ENCODE measurements around the gene MYO3B. TPM values are rescaled to one million over a fixed set of nuclear protein-coding genes. Genes with fewer than 3 reads are reported as not detected.

The MYO3B gene
- total and polyA plus RNA-seq, 4 experiments from 2014 or later = not detected

DNA sequence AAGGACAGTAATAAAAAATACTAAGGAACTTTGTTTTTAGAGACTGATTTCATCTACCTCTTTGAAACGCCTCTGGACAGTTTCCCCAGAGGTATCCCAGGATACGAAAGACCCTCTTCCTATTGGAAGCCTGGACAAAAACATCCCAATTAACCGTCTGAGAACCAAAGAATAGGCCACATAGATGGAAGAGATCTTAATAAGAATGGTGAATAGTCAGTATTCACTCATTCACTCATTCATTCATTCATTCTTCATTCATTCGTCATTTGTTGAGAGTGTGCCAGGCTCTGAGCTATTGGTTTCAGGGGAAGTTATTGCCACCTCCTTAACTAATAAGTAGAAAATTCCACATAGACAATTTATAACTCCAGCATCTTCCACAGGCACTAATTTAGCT lies 464.0 kb downstream of the MYO3B start:
- no peak overlapping the region for H3K27ac ChIP-seq (ENCODE audit: low read depth, low read length)
- Mint-ChIP-seq H3K27ac (no peak overlapping the region), H3K27me3 (peaks cover 2 to 3% of the 10 kb centered on the region in 2 donors), H3K9me3 (peaks cover 0 to 1% (median 0%) of the 10 kb centered on the region in 8 donors), H3K36me3 (no peaks in the 10 kb centered on the region), H3K4me1 (no peaks in the 10 kb centered on the region), H3K4me3 (no peak overlapping the region)
- POLR2A ChIA-PET (ENCODE audit: partially characterized antibody) = no interaction called here
- CTCF ChIA-PET (ENCODE audit: partially characterized antibody) = interaction anchor here (0.6 kb wide), 1 partner anchor 135 kb away, joined by 3 read pairs; no protein-coding TSS in a partner anchor
- no peaks in the 10 kb centered on the region for H3K27me3 ChIP-seq (ENCODE audit: insufficient read depth, low read length)
- H3K36me3 ChIP-seq (ENCODE audit: insufficient read depth, low read length) = no peaks in the 10 kb centered on the region
- no peak overlapping the region for H3K4me3 ChIP-seq (ENCODE audit: low read length in 2 of 2)
- H3K9me3 ChIP-seq (ENCODE audit: control insufficient read depth in 1 of 2, low read length in 2 of 2) = no peaks in the 10 kb centered on the region
- no peak for DNase-seq
- intact Hi-C loops (cut with micrococcal nuclease) = no loop called here
- H3K4me1 ChIP-seq (ENCODE audit: insufficient read depth, low read length) = no peaks in the 10 kb centered on the region

DNA sequence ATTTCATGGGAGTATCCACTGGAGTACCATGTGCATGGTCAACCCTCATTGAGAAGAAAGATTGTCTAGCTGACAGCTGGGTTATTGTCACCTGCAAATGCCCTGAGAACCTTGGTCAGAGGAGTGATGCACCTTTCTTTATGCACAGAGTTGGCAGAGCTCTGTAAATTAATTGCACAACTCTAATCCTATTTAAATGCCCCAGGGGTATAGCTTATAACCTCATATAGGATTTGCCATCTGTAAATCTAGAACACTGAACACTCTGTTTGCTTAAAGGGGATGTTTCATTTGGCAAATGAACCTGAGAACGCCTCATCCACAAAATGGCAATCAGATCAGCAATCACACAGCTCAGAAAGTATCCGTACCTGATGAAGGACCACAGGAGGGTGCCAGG lies 465.4 kb downstream of the MYO3B start:
- H3K4me1 ChIP-seq (ENCODE audit: insufficient read depth, low read length) = no peaks in the 10 kb centered on the region
- no peaks in the 10 kb centered on the region for H3K4me1 Mint-ChIP-seq
- no peak overlapping the region for H3K4me3 ChIP-seq (ENCODE audit: low read length in 2 of 2)
- H3K27me3 Mint-ChIP-seq = peaks cover 2 to 3% of the 10 kb centered on the region in 2 donors
- H3K36me3 Mint-ChIP-seq = no peaks in the 10 kb centered on the region
- H3K27me3 ChIP-seq (ENCODE audit: insufficient read depth, low read length) = no peaks in the 10 kb centered on the region
- H3K9me3 ChIP-seq (ENCODE audit: control insufficient read depth in 1 of 2, low read length in 2 of 2) = no peaks in the 10 kb centered on the region
- ChIA-PET CTCF (ENCODE audit: partially characterized antibody) (no interaction called here), POLR2A (ENCODE audit: partially characterized antibody) (no interaction called here)
- no peak for DNase-seq
- no peak overlapping the region for H3K27ac ChIP-seq (ENCODE audit: low read depth, low read length)
- no peak overlapping the region for H3K27ac Mint-ChIP-seq
- no peaks in the 10 kb centered on the region for H3K36me3 ChIP-seq (ENCODE audit: insufficient read depth, low read length)
- H3K9me3 Mint-ChIP-seq = peaks cover 0 to 1% (median 0%) of the 10 kb centered on the region in 8 donors
- H3K4me3 Mint-ChIP-seq = no peak overlapping the region
- intact Hi-C loops (cut with micrococcal nuclease) = no loop called here

DNA sequence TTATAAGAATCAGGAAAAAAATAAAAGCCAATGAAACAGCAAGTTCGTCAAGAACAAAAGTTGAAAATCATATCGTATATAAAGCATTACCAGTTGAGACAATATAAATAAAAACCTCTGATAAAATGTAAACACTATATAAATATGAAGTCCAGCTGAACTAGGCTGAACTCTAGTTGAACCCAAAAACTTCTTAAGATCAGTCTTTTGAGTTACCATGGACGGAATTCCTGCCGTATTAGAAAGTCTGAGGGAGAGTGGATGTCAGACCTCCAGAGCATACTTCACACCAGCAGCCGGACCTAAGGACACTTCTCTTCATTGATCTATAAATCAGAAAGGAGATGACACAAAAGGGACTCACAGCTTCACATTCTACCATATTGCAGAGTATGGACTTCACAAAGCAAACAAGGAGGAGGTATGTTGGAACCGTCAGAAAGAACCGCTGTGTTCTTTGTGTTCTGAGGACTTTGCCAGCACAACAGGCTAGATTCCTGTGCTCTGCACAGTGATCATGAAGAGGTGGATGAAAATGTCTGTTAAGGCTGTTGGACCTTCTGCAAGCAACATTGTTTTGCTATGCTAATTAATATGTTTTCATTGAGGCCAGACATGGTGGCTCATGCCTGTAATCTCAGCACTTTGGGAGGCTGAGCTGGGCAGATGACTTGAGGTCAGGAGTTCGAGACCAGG lies 469.9 kb downstream of the MYO3B start:
- no peak for DNase-seq
- Mint-ChIP-seq H3K4me1 (peaks cover 16 to 23% (median 21%) of the 10 kb centered on the region in 4 donors), H3K27me3 (peaks cover 0 to 3% of the 10 kb centered on the region in 2 donors), H3K9me3 (no peaks in the 10 kb centered on the region), H3K36me3 (no peaks in the 10 kb centered on the region), H3K27ac (no peak overlapping the region), H3K4me3 (no peak overlapping the region)
- ChIA-PET CTCF (ENCODE audit: partially characterized antibody) (no interaction called here), POLR2A (ENCODE audit: partially characterized antibody) (no interaction called here)
- Histone ChIP-seq H3K36me3 (ENCODE audit: insufficient read depth, low read length) (no peaks in the 10 kb centered on the region), H3K27me3 (ENCODE audit: insufficient read depth, low read length) (no peaks in the 10 kb centered on the region), H3K9me3 (ENCODE audit: control insufficient read depth in 1 of 2, low read length in 2 of 2) (no peaks in the 10 kb centered on the region), H3K4me1 (ENCODE audit: insufficient read depth, low read length) (peaks cover 22% of the 10 kb centered on the region), H3K4me3 (ENCODE audit: low read length in 2 of 2) (no peak overlapping the region), H3K27ac (ENCODE audit: low read depth, low read length) (no peak overlapping the region)
- intact Hi-C loops (cut with micrococcal nuclease) = no loop called here

DNA sequence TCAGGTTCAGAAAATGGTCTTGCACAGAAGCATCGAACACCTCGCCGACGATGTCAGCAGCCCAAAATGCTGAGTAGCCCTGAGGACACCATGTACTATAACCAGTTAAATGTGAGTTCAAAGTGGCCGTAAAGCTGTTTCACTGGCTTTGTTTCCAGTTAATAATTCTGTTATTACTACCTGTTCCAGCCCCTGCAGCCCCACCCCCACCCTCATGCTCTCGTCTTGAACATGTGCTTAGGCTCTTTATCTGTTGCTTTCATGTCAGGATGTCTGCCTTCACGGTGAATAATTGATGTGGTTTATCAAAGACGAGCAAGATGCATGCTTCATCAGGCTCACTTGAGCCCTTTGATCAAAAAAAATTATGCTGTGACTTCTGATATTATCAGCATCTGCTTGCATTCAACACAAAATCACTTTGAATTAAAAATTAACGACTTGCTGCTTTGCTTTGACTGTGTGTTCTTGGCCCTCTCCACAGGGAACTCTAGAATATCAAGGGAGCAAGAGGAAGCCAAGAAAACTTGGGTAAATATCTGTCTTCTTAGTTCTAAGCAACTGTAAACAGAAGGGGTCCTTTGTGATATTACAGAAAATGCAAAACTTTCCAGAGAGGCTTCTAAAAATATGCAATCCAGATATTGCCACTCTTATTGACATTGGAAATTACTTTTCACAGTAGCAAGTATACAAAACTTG lies 473.8 kb downstream of the MYO3B start:
- no peak overlapping the region for H3K27ac ChIP-seq (ENCODE audit: low read depth, low read length)
- POLR2A ChIA-PET (ENCODE audit: partially characterized antibody) = no interaction called here
- intact Hi-C loops (cut with micrococcal nuclease) = loop anchor here (5.0 kb wide), 3 partner anchors 61 to 166 kb away; partner anchors contain the start of genes ERICH2 and GAD1
- DNase-seq = peak; percentile 75 to 85 (median 77)
- peaks cover 23% of the 10 kb centered on the region for H3K4me1 ChIP-seq (ENCODE audit: insufficient read depth, low read length)
- H3K4me3 ChIP-seq (ENCODE audit: low read length in 2 of 2) = no peak overlapping the region
- peak overlapping the region in 4 of 7 donors; percentile 3 to 54 (median 26) for H3K27ac Mint-ChIP-seq
- peaks cover 0 to 2% of the 10 kb centered on the region in 2 donors for H3K27me3 Mint-ChIP-seq
- peak overlapping the region in 7 of 8 donors; percentile 5 to 63 (median 21) for H3K4me3 Mint-ChIP-seq
- peaks cover 16 to 31% (median 26%) of the 10 kb centered on the region in 4 donors for H3K4me1 Mint-ChIP-seq
- H3K36me3 ChIP-seq (ENCODE audit: insufficient read depth, low read length) = no peaks in the 10 kb centered on the region
- no peaks in the 10 kb centered on the region for H3K36me3 Mint-ChIP-seq
- H3K9me3 Mint-ChIP-seq = no peaks in the 10 kb centered on the region
- H3K9me3 ChIP-seq (ENCODE audit: control insufficient read depth in 1 of 2, low read length in 2 of 2) = no peaks in the 10 kb centered on the region
- CTCF ChIA-PET (ENCODE audit: partially characterized antibody) = no interaction called here
- H3K27me3 ChIP-seq (ENCODE audit: insufficient read depth, low read length) = no peaks in the 10 kb centered on the region

GRCh38 chr2:170652637-170653417 lies 474.9 kb downstream of the MYO3B start:
- Histone ChIP-seq H3K4me1 (ENCODE audit: insufficient read depth, low read length) (peaks cover 23% of the 10 kb centered on the region), H3K4me3 (ENCODE audit: low read length in 2 of 2) (no peak overlapping the region), H3K27me3 (ENCODE audit: insufficient read depth, low read length) (no peaks in the 10 kb centered on the region), H3K9me3 (ENCODE audit: control insufficient read depth in 1 of 2, low read length in 2 of 2) (no peaks in the 10 kb centered on the region), H3K27ac (ENCODE audit: low read depth, low read length) (no peak overlapping the region), H3K36me3 (ENCODE audit: insufficient read depth, low read length) (no peaks in the 10 kb centered on the region)
- H3K27me3 Mint-ChIP-seq = peaks cover 0 to 1% of the 10 kb centered on the region in 2 donors
- H3K36me3 Mint-ChIP-seq = no peaks in the 10 kb centered on the region
- peak overlapping the region in 1 of 7 donors; percentile 21 for H3K27ac Mint-ChIP-seq
- peaks cover 16 to 31% (median 26%) of the 10 kb centered on the region in 4 donors for H3K4me1 Mint-ChIP-seq
- ChIA-PET POLR2A (ENCODE audit: partially characterized antibody) (no interaction called here), CTCF (ENCODE audit: partially characterized antibody) (no interaction called here)
- intact Hi-C loops (cut with micrococcal nuclease) = loop anchor here (5.0 kb wide), 3 partner anchors 59 to 164 kb away; partner anchors contain the start of genes ERICH2 and GAD1
- no peak for DNase-seq
- no peak overlapping the region for H3K4me3 Mint-ChIP-seq
- no peaks in the 10 kb centered on the region for H3K9me3 Mint-ChIP-seq

DNA sequence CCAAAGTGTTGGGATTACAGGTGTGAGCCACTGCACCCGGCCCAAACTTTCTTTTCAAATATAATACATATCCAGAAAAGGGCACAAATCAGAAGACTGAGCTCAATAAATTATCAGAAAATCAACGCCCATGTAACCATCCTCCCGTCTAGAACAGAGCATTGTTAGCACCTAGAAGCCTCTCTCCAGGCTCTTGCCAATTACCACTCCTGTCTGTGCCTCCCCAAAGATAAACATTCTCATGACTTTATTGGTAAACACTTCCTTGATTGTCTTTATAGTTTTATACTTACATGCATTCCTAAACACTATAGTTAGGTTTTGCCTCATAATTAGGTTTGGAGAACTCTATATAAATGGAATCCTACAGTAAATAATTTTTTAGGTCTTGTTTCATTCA lies 478.7 kb downstream of the MYO3B start:
- CTCF ChIA-PET (ENCODE audit: partially characterized antibody) = no interaction called here
- no peak overlapping the region for H3K27ac ChIP-seq (ENCODE audit: low read depth, low read length)
- DNase-seq = no peak
- POLR2A ChIA-PET (ENCODE audit: partially characterized antibody) = interaction anchor here (0.6 kb wide), 1 partner anchor 256 kb away, joined by 3 read pairs; no protein-coding TSS in a partner anchor
- H3K27me3 Mint-ChIP-seq = peaks cover 0 to 3% of the 10 kb centered on the region in 2 donors
- no peaks in the 10 kb centered on the region for H3K27me3 ChIP-seq (ENCODE audit: insufficient read depth, low read length)
- H3K4me3 ChIP-seq (ENCODE audit: low read length in 2 of 2) = no peak overlapping the region
- H3K9me3 Mint-ChIP-seq = no peaks in the 10 kb centered on the region
- H3K4me1 ChIP-seq (ENCODE audit: insufficient read depth, low read length) = peaks cover 13% of the 10 kb centered on the region
- intact Hi-C loops (cut with micrococcal nuclease) = no loop called here
- no peaks in the 10 kb centered on the region for H3K36me3 Mint-ChIP-seq
- no peak overlapping the region for H3K4me3 Mint-ChIP-seq
- H3K36me3 ChIP-seq (ENCODE audit: insufficient read depth, low read length) = no peaks in the 10 kb centered on the region
- H3K9me3 ChIP-seq (ENCODE audit: control insufficient read depth in 1 of 2, low read length in 2 of 2) = no peaks in the 10 kb centered on the region
- H3K27ac Mint-ChIP-seq = no peak overlapping the region
- H3K4me1 Mint-ChIP-seq = peaks cover 6 to 20% (median 16%) of the 10 kb centered on the region in 4 donors

DNA sequence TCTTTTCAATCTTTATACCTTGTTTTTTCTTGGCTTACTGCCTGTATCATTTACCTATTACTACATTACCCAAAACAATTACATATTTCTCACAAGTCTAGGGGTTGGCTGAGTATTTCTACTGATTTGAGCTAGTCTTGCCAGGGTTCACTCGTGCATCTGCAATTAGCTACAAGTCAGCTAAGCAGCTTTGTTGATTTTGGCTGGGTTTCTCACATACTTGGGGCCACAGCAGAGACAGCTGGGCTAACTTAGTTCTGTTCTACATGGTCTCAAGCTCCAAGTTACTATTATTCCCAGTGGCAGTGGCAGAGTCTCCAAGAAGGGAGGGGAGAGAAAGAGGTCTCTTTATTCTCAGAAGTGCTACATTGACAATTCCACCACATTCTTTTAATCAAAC lies 482.5 kb downstream of the MYO3B start:
- H3K4me3 Mint-ChIP-seq = no peak overlapping the region
- no peak for DNase-seq
- no peaks in the 10 kb centered on the region for H3K9me3 ChIP-seq (ENCODE audit: control insufficient read depth in 1 of 2, low read length in 2 of 2)
- ChIA-PET POLR2A (ENCODE audit: partially characterized antibody) (no interaction called here), CTCF (ENCODE audit: partially characterized antibody) (interaction anchor here (1.2 kb wide), 1 partner anchor 14 kb away, joined by 3 read pairs; no protein-coding TSS in a partner anchor)
- H3K4me3 ChIP-seq (ENCODE audit: low read length in 2 of 2) = no peak overlapping the region
- H3K4me1 ChIP-seq (ENCODE audit: insufficient read depth, low read length) = no peaks in the 10 kb centered on the region
- no peaks in the 10 kb centered on the region for H3K27me3 ChIP-seq (ENCODE audit: insufficient read depth, low read length)
- no peak overlapping the region for H3K27ac Mint-ChIP-seq
- H3K4me1 Mint-ChIP-seq = no peaks in the 10 kb centered on the region
- no peaks in the 10 kb centered on the region for H3K36me3 Mint-ChIP-seq
- no peaks in the 10 kb centered on the region for H3K36me3 ChIP-seq (ENCODE audit: insufficient read depth, low read length)
- H3K27ac ChIP-seq (ENCODE audit: low read depth, low read length) = no peak overlapping the region
- peaks cover 7 to 8% of the 10 kb centered on the region in 2 donors for H3K27me3 Mint-ChIP-seq
- H3K9me3 Mint-ChIP-seq = peaks cover 0 to under 1% (median 0%) of the 10 kb centered on the region in 8 donors
- intact Hi-C loops (cut with micrococcal nuclease) = no loop called here

All from CD4-positive, alpha-beta memory T cell (primary cell).